ENCODE results near the gene CANT1.

GRCh38 chr17:79011451-79012147 is 2.0 kb upstream of the CANT1 start:
- TF ChIP-seq CTCF (IDR thresholded peaks at IDR 0.05) (no peak), POLR2A (IDR thresholded peaks at IDR 0.05) (no peak)
